Stomach (tissue), 9 donors: ENCODE data around the gene PUM2. TPM values are rescaled to one million over a fixed set of nuclear protein-coding genes. Genes with fewer than 3 reads are reported as not detected.

Source experiments
- DNase-seq, 2 donors: peaks; one replicate each; pipeline versions ENCODE4 v3.0.0 to v3.0.0-alpha.2; 2013 to 2019
- H3K27ac ChIP-seq, 5 donors: fragments of 200-600 bp in 4 of 5; sonication (generic) in 4 of 5; one replicate each; pipeline ENCODE4 v1.5.1; 2013 to 2019; ENCODE audit warnings: mild to moderate bottlenecking in 1 of 5, moderate library complexity in 1 of 5
- H3K27me3 ChIP-seq, 3 donors: fragments of 200-600 bp; sonication (generic); one replicate each; pipeline ENCODE4 v1.5.1; 2017 to 2019; ENCODE audit warnings: mixed run types in 1 of 3
- H3K36me3 ChIP-seq, 4 donors: fragments of 200-600 bp; sonication (generic); 1 replicate in 3 of 4; 2 replicates in 1 of 4; pipeline ENCODE4 v1.5.1; 2016 to 2019
- H3K4me1 ChIP-seq, 4 donors: fragments of 200-600 bp; sonication (generic); one replicate each; pipeline ENCODE4 v1.5.1; 2016 to 2019
- H3K4me3 ChIP-seq, 4 donors: fragments of 200-600 bp; sonication (generic) in 3 of 4; one replicate each; pipeline ENCODE4 v1.5.1; 2016 to 2019; ENCODE audit warnings: mild to moderate bottlenecking in 1 of 4
- H3K9me3 ChIP-seq, 4 donors: fragments of 200-600 bp; sonication (generic); one replicate each; pipeline ENCODE4 v1.5.1; 2016 to 2019
- CTCF ChIP-seq, 7 experiments: fragments of 450-650 bp in 4 of 7; fragments of 200-600 bp in 3 of 7; sonication (generic) in 3 of 7; IDR thresholded peaks; one replicate each; pipeline ENCODE4 v1.5.1; 2016 to 2019; ENCODE audit warnings: antibody characterized with exemption in 7 of 7, control low read depth in 2 of 7, mild to moderate bottlenecking in 1 of 7
- EP300 ChIP-seq: sonication (generic); formaldehyde crosslinking; IDR thresholded peaks from one replicate; pipeline ENCODE4 v1.6.1; 2017; ENCODE audit warnings: antibody characterized with exemption
- POLR2A ChIP-seq, 4 donors: fragments of 450-650 bp; IDR thresholded peaks; one replicate each; pipeline ENCODE4 v1.6.1; 2016; ENCODE audit warnings: antibody characterized with exemption in 4 of 4, control low read depth in 2 of 4, mild to moderate bottlenecking in 1 of 4, moderate library complexity in 1 of 4
- POLR2AphosphoS5 ChIP-seq, 3 donors: sonication (generic); formaldehyde crosslinking; IDR thresholded peaks; one replicate each; pipeline ENCODE4 v1.6.1; 2016; ENCODE audit warnings: antibody characterized with exemption in 3 of 3
- WGBS, 5 donors: extraction: QIAGEN DNeasy Blood & Tissue Kit in 3 of 5; methylation state at CpG; one replicate each; pipeline versions ENCODE4 v1.1.5 to v1.1.7; 2013 to 2018; 5-methylcytosine and 5-hydroxymethylcytosine counted together
- intact Hi-C: fragments of 100-400 bp; cut with DNase I; formaldehyde crosslinking; loops from one replicate; pipeline ENCODE4 v1.15.1; 2023; ENCODE audit warnings: low total_unique reads
- polyA plus RNA-seq, 3 donors: library from polyadenylated mRNA; stranded (reverse); fragments of 200-250 nt; gene quantifications; one replicate each; pipeline ENCODE4 v1.2.3, GENCODE V29; 2013
- small RNA-seq, 4 donors: library from RNA; depleted of rRNA; stranded (forward); fragments of <200 nt; gene quantifications; one replicate each; pipeline ENCODE3, GENCODE V24; 2016
- total RNA-seq, 5 donors: library from RNA; depleted of rRNA; stranded (reverse); fragments of >200 nt; gene quantifications; one replicate each; pipeline versions ENCODE4 v1.1.0 to v1.2.3, GENCODE V29; 2014 to 2016
- donor health status: healthy with polysubstance abuse.
- donor health status: Bipolar disorder and iron deficiency.
- donor health status: healthy.

The PUM2 gene
- total and polyA plus RNA-seq, 8 donors: 20.9 to 128 (median 39.7) TPM

- no peak overlapping the region for H3K27ac ChIP-seq
- intact Hi-C loops: no loop called here
- no peaks in the 10 kb centered on the region for H3K9me3 ChIP-seq
- 89 to 93% (median 90%) methylated on average over 14 to 26 of the region's 26 CpGs for WGBS, 5 donors
- H3K36me3 ChIP-seq: peaks cover 7 to 43% (median 32%) of the 10 kb centered on the region in 4 donors
- H3K4me3 ChIP-seq: no peak overlapping the region
- DNase-seq: no peak
- peaks cover 31 to 45% (median 36%) of the 10 kb centered on the region in 4 donors for H3K4me1 ChIP-seq
- no peaks in the 10 kb centered on the region for H3K27me3 ChIP-seq
- TF ChIP-seq POLR2AphosphoS5 (IDR thresholded peaks at IDR 0.05): no peak
- TF ChIP-seq POLR2A (IDR thresholded peaks at IDR 0.05): no peak
- no peak for TF ChIP-seq EP300
- no peak for TF ChIP-seq CTCF (IDR thresholded peaks at IDR 0.05)
Measured at GRCh38 chr2:20200697-20201555, 149.7 kb downstream of the PUM2 start.

- H3K27me3 ChIP-seq: no peaks in the 10 kb centered on the region
- peak overlapping the region in 2 of 5 donors; percentile 83 to 90 for H3K27ac ChIP-seq
- intact Hi-C loops: no loop called here
- 72 to 86% (median 80%) methylated on average over 6 of the region's 6 CpGs for WGBS, 5 donors
- no peak for DNase-seq
- peaks cover 22 to 41% (median 36%) of the 10 kb centered on the region in 4 donors for H3K4me1 ChIP-seq
- TF ChIP-seq CTCF (IDR thresholded peaks at IDR 0.05) (no peak), POLR2A (IDR thresholded peaks at IDR 0.05) (no peak), EP300 (no peak), POLR2AphosphoS5 (IDR thresholded peaks at IDR 0.05) (no peak)
- no peak overlapping the region for H3K4me3 ChIP-seq
- no peaks in the 10 kb centered on the region for H3K9me3 ChIP-seq
- H3K36me3 ChIP-seq: peaks cover 7 to 40% (median 31%) of the 10 kb centered on the region in 4 donors
Measured at GRCh38 chr2:20199633-20200270, 150.9 kb downstream of the PUM2 start.

- DNase-seq: no peak
- peaks cover 22 to 45% (median 37%) of the 10 kb centered on the region in 4 donors for H3K4me1 ChIP-seq
- intact Hi-C loops: no loop called here
- H3K27ac ChIP-seq: peak overlapping the region; percentile 71 to 90 (median 84)
- H3K36me3 ChIP-seq: peaks cover 7 to 35% (median 29%) of the 10 kb centered on the region in 4 donors
- H3K27me3 ChIP-seq: no peaks in the 10 kb centered on the region
- no peaks in the 10 kb centered on the region for H3K9me3 ChIP-seq
- H3K4me3 ChIP-seq: no peak overlapping the region
- WGBS, 5 donors: 56 to 67% (median 65%) methylated on average over 12 to 14 of the region's 14 CpGs
- TF ChIP-seq EP300: no peak
- TF ChIP-seq POLR2A (IDR thresholded peaks at IDR 0.05): no peak
- no peak for TF ChIP-seq POLR2AphosphoS5 (IDR thresholded peaks at IDR 0.05)
- TF ChIP-seq CTCF (IDR thresholded peaks at IDR 0.05): no peak
Measured at GRCh38 chr2:20198796-20199632, 151.6 kb downstream of the PUM2 start.

Small RNA genes lying within 50 kb of the gene (small RNA-seq; reads per million reads assigned to genes)
- gene RNU7-113P: 0 reads per million in 4 donors

Other genes starting within 250 kb of the PUM2 start
- gene SDC1, start 125.7 kb downstream of the PUM2 start, total RNA-seq: 100 to 1,000 TPM in 1 of 5 donors, 10 to 100 TPM in 4; 21.0 to 140 (median 57.5) TPM
- gene SDC1, start 125.7 kb downstream of the PUM2 start, polyA plus RNA-seq: 10 to 100 TPM; 16.0 to 82.9 (median 32.5) TPM
- 1,000 to 10,000 TPM in 1 of 5 donors, 100 to 1,000 TPM in 4; 353 to 1,146 (median 607) TPM for gene RHOB, start 96.2 kb upstream of the PUM2 start, total RNA-seq
- 100 to 1,000 TPM; 143 to 327 (median 145) TPM for gene RHOB, start 96.2 kb upstream of the PUM2 start, polyA plus RNA-seq